Osteoblast (primary cell): ENCODE results near the gene PEX12. TPM values are rescaled to one million over a fixed set of nuclear protein-coding genes. Genes with fewer than 3 reads are reported as not detected.

ENCODE experiments used
- DNase-seq: peaks from one replicate; pipeline ENCODE4 v3.0.0; 2011; ENCODE audit warnings: low spot score, mixed read lengths; ENCODE audit not compliant: insufficient read length; ENCODE audit errors: missing footprints
- H2AFZ ChIP-seq: 2 replicates; pipeline ENCODE4 v1.6.0; 2011; ENCODE audit warnings: mild to moderate bottlenecking, low read length
- H3K27ac ChIP-seq: 2 replicates; pipeline ENCODE4 v1.5.1; 2011; ENCODE audit warnings: mild to moderate bottlenecking, low read depth, low read length, moderate library complexity
- H3K27me3 ChIP-seq: 2 replicates; pipeline ENCODE4 v1.6.0; 2012; ENCODE audit warnings: mild to moderate bottlenecking, control low read depth, inconsistent platforms, low read length, moderate library complexity; ENCODE audit not compliant: insufficient read depth
- H3K36me3 ChIP-seq: 2 replicates; pipeline ENCODE4 v1.5.1; 2011; ENCODE audit warnings: mild to moderate bottlenecking, low read length, control low read depth, moderate library complexity; ENCODE audit not compliant: insufficient read depth
- H3K4me1 ChIP-seq: 2 replicates; pipeline ENCODE4 v1.5.1; 2011; ENCODE audit warnings: mild to moderate bottlenecking, low read length, control low read depth, moderate library complexity; ENCODE audit not compliant: insufficient read depth
- H3K4me2 ChIP-seq: 2 replicates; pipeline ENCODE4 v1.6.0; 2011; ENCODE audit warnings: mild to moderate bottlenecking, low read length; ENCODE audit not compliant: insufficient read depth
- H3K4me3 ChIP-seq: fragments of 200-600 bp; sonication (generic); 3 replicates; pipeline ENCODE4 v1.5.1; 2012; ENCODE audit warnings: mild to moderate bottlenecking, low read length, inconsistent platforms; ENCODE audit not compliant: insufficient read depth
- H3K79me2 ChIP-seq: 2 replicates; pipeline ENCODE4 v1.6.0; 2012; ENCODE audit warnings: mild to moderate bottlenecking, low read length, control low read depth, inconsistent platforms; ENCODE audit not compliant: insufficient read depth
- H3K9me3 ChIP-seq: 2 replicates; pipeline ENCODE4 v1.5.1; 2011; ENCODE audit warnings: low read depth, low read length, control low read depth
- H4K20me1 ChIP-seq: 2 replicates; pipeline ENCODE4 v1.6.0; 2012; ENCODE audit warnings: mild to moderate bottlenecking, low read length, control low read depth; ENCODE audit not compliant: insufficient read depth
- CTCF ChIP-seq: IDR thresholded peaks from 2 replicates; pipeline ENCODE4 v1.5.1; 2011; ENCODE audit warnings: mild to moderate bottlenecking, low read depth, low read length, moderate library complexity; ENCODE audit errors: extremely low read depth
- total RNA-seq: library from RNA; depleted of rRNA; stranded (reverse); fragments of >200 nt; gene quantifications from 2 replicates; pipeline ENCODE4 v1.2.3, GENCODE V29; 2012

The PEX12 gene
- total RNA-seq, 1 donor, result 8.0 TPM

- no peak overlapping the region for H3K4me3 ChIP-seq
- no peaks in the 10 kb centered on the region for H3K79me2 ChIP-seq
- H3K27me3 ChIP-seq, result peaks cover 24% of the 10 kb centered on the region
- H3K4me1 ChIP-seq, result peaks cover 8% of the 10 kb centered on the region
- H3K36me3 ChIP-seq, result no peaks in the 10 kb centered on the region
- H2AFZ ChIP-seq, result no peak overlapping the region
- TF ChIP-seq CTCF, result no peak
- no peak for DNase-seq
- H3K9me3 ChIP-seq, result no peaks in the 10 kb centered on the region
- H4K20me1 ChIP-seq, result no peaks in the 10 kb centered on the region
- H3K4me2 ChIP-seq, result no peak overlapping the region
- no peak overlapping the region for H3K27ac ChIP-seq
Observed at GRCh38 chr17:35543856-35544255, 34.5 kb downstream of the PEX12 start.

- Histone ChIP-seq H3K36me3 (no peaks in the 10 kb centered on the region), H3K27me3 (peaks cover 15% of the 10 kb centered on the region), H3K4me3 (no peak overlapping the region), H2AFZ (no peak overlapping the region), H4K20me1 (no peaks in the 10 kb centered on the region), H3K79me2 (no peaks in the 10 kb centered on the region), H3K4me1 (peaks cover 8% of the 10 kb centered on the region), H3K4me2 (no peak overlapping the region), H3K9me3 (no peaks in the 10 kb centered on the region), H3K27ac (no peak overlapping the region)
- DNase-seq, result no peak
- TF ChIP-seq CTCF, result no peak
Observed at GRCh38 chr17:35542990-35543389, 35.4 kb downstream of the PEX12 start.

- Histone ChIP-seq H3K27ac (peak overlapping the region; percentile 62), H4K20me1 (no peaks in the 10 kb centered on the region), H3K36me3 (no peaks in the 10 kb centered on the region), H3K4me3 (peak overlapping the region; percentile 79), H3K4me1 (peaks cover 8% of the 10 kb centered on the region), H3K79me2 (no peaks in the 10 kb centered on the region), H3K9me3 (no peaks in the 10 kb centered on the region), H3K27me3 (peaks cover 5% of the 10 kb centered on the region), H2AFZ (peak overlapping the region; percentile 98), H3K4me2 (peak overlapping the region; percentile 96)
- no peak for TF ChIP-seq CTCF
- DNase-seq, result no peak
Observed at GRCh38 chr17:35541434-35541833, 36.9 kb downstream of the PEX12 start.

- Histone ChIP-seq H3K27ac (peak overlapping the region; percentile 62), H3K27me3 (no peaks in the 10 kb centered on the region), H3K36me3 (no peaks in the 10 kb centered on the region), H3K9me3 (no peaks in the 10 kb centered on the region), H3K4me3 (peak overlapping the region; percentile 79), H3K4me1 (peaks cover 8% of the 10 kb centered on the region), H2AFZ (peak overlapping the region; percentile 98), H3K79me2 (no peaks in the 10 kb centered on the region), H3K4me2 (peak overlapping the region; percentile 96), H4K20me1 (no peaks in the 10 kb centered on the region)
- TF ChIP-seq CTCF, result no peak
- peak; percentile 62 for DNase-seq
Observed at GRCh38 chr17:35540589-35541404, 37.6 kb downstream of the PEX12 start.
